Karpas-422 (cell line): ENCODE measurements around the gene INTS11. TPM values are rescaled to one million over a fixed set of nuclear protein-coding genes. Genes with fewer than 3 reads are reported as not detected.

ENCODE experiments used
- DNase-seq: peaks from one replicate; pipeline ENCODE4 v3.0.0-alpha.2; 2015
- H2AFZ ChIP-seq: fragments of 200-600 bp; sonication (generic); 2 replicates; pipeline ENCODE4 v1.6.1; 2014; ENCODE audit warnings: antibody characterized with exemption, low read length, mixed read lengths
- H3K27ac ChIP-seq: fragments of 200-600 bp; sonication (generic); 2 replicates; pipeline ENCODE4 v1.5.1; 2014; ENCODE audit warnings: mild to moderate bottlenecking, low read length, moderate library complexity
- H3K27me3 ChIP-seq: fragments of 200-600 bp; sonication (generic); 2 replicates; pipeline ENCODE4 v1.6.1; 2014; ENCODE audit warnings: low read length, mixed read lengths
- H3K36me3 ChIP-seq: fragments of 200-600 bp; sonication (generic); 2 replicates; pipeline ENCODE4 v1.6.1; 2014; ENCODE audit warnings: low read length, mixed read lengths; ENCODE audit not compliant: insufficient read depth
- H3K4me1 ChIP-seq: fragments of 200-600 bp; sonication (generic); 2 replicates; pipeline ENCODE4 v1.6.1; 2014; ENCODE audit warnings: mild to moderate bottlenecking, low read length, mixed read lengths
- H3K4me2 ChIP-seq: fragments of 200-600 bp; sonication (generic); 2 replicates; pipeline ENCODE4 v1.6.1; 2014; ENCODE audit warnings: low read length, low read depth, mild to moderate bottlenecking; ENCODE audit not compliant: poor library complexity, severe bottlenecking
- H3K4me3 ChIP-seq: fragments of 200-600 bp; sonication (generic); 2 replicates; pipeline ENCODE4 v1.5.1; 2014; ENCODE audit warnings: mild to moderate bottlenecking, antibody characterized with exemption, low read length, mixed read lengths
- H3K79me2 ChIP-seq: fragments of 200-600 bp; sonication (generic); 2 replicates; pipeline ENCODE4 v1.6.1; 2014; ENCODE audit warnings: mild to moderate bottlenecking, low read length, mixed read lengths
- H3K9ac ChIP-seq: fragments of 200-600 bp; sonication (generic); 2 replicates; pipeline ENCODE4 v1.6.0; 2014; ENCODE audit warnings: low read length
- H3K9me2 ChIP-seq: fragments of 200-600 bp; sonication (generic), shearing (Covaris generic); replicated peaks from 2 replicates; pipeline ENCODE4 v1.6.0; 2014; ENCODE audit warnings: mild to moderate bottlenecking, low read length, moderate library complexity; ENCODE audit not compliant: insufficient read depth
- H3K9me3 ChIP-seq: fragments of 300-700, 200-600 bp; sonication (generic); 2 replicates; pipeline ENCODE4 v1.6.1; 2014; ENCODE audit warnings: low read length, mixed read lengths
- H4K20me1 ChIP-seq: fragments of 200-600 bp; sonication (generic); 2 replicates; pipeline ENCODE4 v1.6.1; 2014; ENCODE audit warnings: mild to moderate bottlenecking, antibody characterized with exemption, low read length, low read depth; ENCODE audit not compliant: insufficient read depth
- total RNA-seq: library from RNA; depleted of rRNA; stranded (reverse); fragments of >200 nt; shearing (Covaris generic); gene quantifications from 2 replicates; pipeline ENCODE4 v1.2.3, GENCODE V29; 2014; ENCODE audit warnings: low replicate concordance

The INTS11 gene
- total RNA-seq, 1 experiment from 2014 or later: 69.8 TPM

- Histone ChIP-seq H3K9me2 (no peaks in the 10 kb centered on the region), H3K27ac (peak overlapping the region; percentile 92), H3K9ac (peak overlapping the region; percentile 100), H2AFZ (no peak overlapping the region), H3K4me2 (peak overlapping the region; percentile 91), H3K27me3 (no peaks in the 10 kb centered on the region), H3K79me2 (peaks cover 59% of the 10 kb centered on the region), H4K20me1 (peaks cover 31% of the 10 kb centered on the region), H3K36me3 (no peaks in the 10 kb centered on the region), H3K9me3 (no peaks in the 10 kb centered on the region), H3K4me1 (peaks cover 65% of the 10 kb centered on the region), H3K4me3 (peak overlapping the region; percentile 82)
- DNase-seq: peak; percentile 62
Measured at GRCh38 chr1:1325288-1326074, 1.0 kb upstream of the INTS11 start.

DNA sequence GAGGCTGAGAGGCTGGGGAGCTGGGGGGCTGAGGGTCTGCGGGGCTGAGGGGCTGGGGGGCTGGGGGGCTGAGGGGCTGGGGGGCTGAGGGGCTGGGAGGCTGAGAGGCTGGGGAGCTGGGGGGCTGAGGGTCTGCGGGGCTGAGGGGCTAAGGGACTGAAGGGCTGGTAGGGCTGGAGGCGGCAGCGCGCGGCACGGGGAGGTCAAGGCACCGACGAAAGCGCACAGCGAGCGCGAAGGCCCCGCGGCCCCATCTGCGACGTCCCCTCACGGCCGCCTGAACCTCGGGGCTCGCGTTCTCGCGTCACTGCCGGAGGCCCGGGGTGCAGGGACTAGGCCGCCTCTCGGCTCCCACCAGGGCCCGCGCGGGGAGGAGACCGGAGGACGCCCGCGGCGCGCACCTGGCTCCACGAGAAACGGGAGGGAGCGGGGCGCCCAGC is 356 bp downstream of the INTS11 start:
- Histone ChIP-seq H3K4me3 (peak overlapping the region; percentile 82), H3K36me3 (no peaks in the 10 kb centered on the region), H4K20me1 (peaks cover 31% of the 10 kb centered on the region), H3K27ac (no peak overlapping the region), H3K4me1 (peaks cover 51% of the 10 kb centered on the region), H3K9me3 (no peaks in the 10 kb centered on the region), H3K79me2 (peaks cover 67% of the 10 kb centered on the region), H3K9me2 (no peaks in the 10 kb centered on the region), H2AFZ (no peak overlapping the region), H3K4me2 (peak overlapping the region; percentile 79), H3K9ac (peak overlapping the region; percentile 97), H3K27me3 (no peaks in the 10 kb centered on the region)
- DNase-seq: no peak

GRCh38 chr1:1322952-1323351 is 1.5 kb downstream of the INTS11 start:
- Histone ChIP-seq H3K4me3 (peak overlapping the region; percentile 65; the same call in 1 of the 2 replicates), H3K4me2 (peak overlapping the region; percentile 82), H3K9ac (peak overlapping the region; percentile 70), H3K9me2 (no peaks in the 10 kb centered on the region), H3K27ac (no peak overlapping the region), H3K4me1 (peaks cover 48% of the 10 kb centered on the region), H3K9me3 (no peaks in the 10 kb centered on the region), H2AFZ (no peak overlapping the region), H4K20me1 (peaks cover 31% of the 10 kb centered on the region), H3K27me3 (no peaks in the 10 kb centered on the region), H3K36me3 (no peaks in the 10 kb centered on the region), H3K79me2 (peaks cover 70% of the 10 kb centered on the region)
- DNase-seq: no peak

- peaks cover 31% of the 10 kb centered on the region for H4K20me1 ChIP-seq
Measured at GRCh38 chr1:1322418-1322817, 2.0 kb downstream of the INTS11 start.

GRCh38 chr1:1321477-1321876 is 3.0 kb downstream of the INTS11 start:
- no peak overlapping the region for H3K4me2 ChIP-seq
- H3K27me3 ChIP-seq: no peaks in the 10 kb centered on the region
- no peak overlapping the region for H2AFZ ChIP-seq
- DNase-seq: no peak
- no peak overlapping the region for H3K27ac ChIP-seq
- no peak overlapping the region for H3K4me3 ChIP-seq
- H3K79me2 ChIP-seq: peaks cover 65% of the 10 kb centered on the region
- no peak overlapping the region for H3K9ac ChIP-seq
- no peaks in the 10 kb centered on the region for H3K9me3 ChIP-seq
- H3K9me2 ChIP-seq: no peaks in the 10 kb centered on the region
- peaks cover 27% of the 10 kb centered on the region for H4K20me1 ChIP-seq
- H3K4me1 ChIP-seq: peaks cover 33% of the 10 kb centered on the region
- H3K36me3 ChIP-seq: no peaks in the 10 kb centered on the region

More at GRCh38 chr1:1322418-1322817, 2.0 kb downstream of the INTS11 start:
- no peak for DNase-seq
- Histone ChIP-seq H2AFZ (no peak overlapping the region), H3K4me3 (no peak overlapping the region), H3K9me3 (no peaks in the 10 kb centered on the region), H3K9me2 (no peaks in the 10 kb centered on the region), H3K27me3 (no peaks in the 10 kb centered on the region), H3K9ac (no peak overlapping the region), H3K36me3 (no peaks in the 10 kb centered on the region), H3K4me2 (no peak overlapping the region), H3K4me1 (peaks cover 42% of the 10 kb centered on the region), H3K27ac (no peak overlapping the region), H3K79me2 (peaks cover 71% of the 10 kb centered on the region)

GRCh38 chr1:1320666-1321448 is 3.6 kb downstream of the INTS11 start:
- Histone ChIP-seq H3K9me3 (no peaks in the 10 kb centered on the region), H3K9me2 (no peaks in the 10 kb centered on the region), H3K27me3 (no peaks in the 10 kb centered on the region), H3K27ac (no peak overlapping the region), H4K20me1 (peaks cover 23% of the 10 kb centered on the region), H3K4me1 (peaks cover 31% of the 10 kb centered on the region), H2AFZ (no peak overlapping the region), H3K79me2 (peaks cover 59% of the 10 kb centered on the region), H3K4me3 (no peak overlapping the region), H3K9ac (no peak overlapping the region), H3K4me2 (no peak overlapping the region), H3K36me3 (no peaks in the 10 kb centered on the region)
- no peak for DNase-seq

GRCh38 chr1:1319646-1319941 is 4.9 kb downstream of the INTS11 start:
- peaks cover 38% of the 10 kb centered on the region for H3K4me1 ChIP-seq
- peaks cover 53% of the 10 kb centered on the region for H3K79me2 ChIP-seq
- H3K27me3 ChIP-seq: no peaks in the 10 kb centered on the region
- peaks cover 4% of the 10 kb centered on the region for H3K36me3 ChIP-seq
- no peaks in the 10 kb centered on the region for H3K9me3 ChIP-seq
- no peak for DNase-seq
- no peak overlapping the region for H3K9ac ChIP-seq
- no peak overlapping the region for H2AFZ ChIP-seq
- no peak overlapping the region for H3K4me3 ChIP-seq
- no peaks in the 10 kb centered on the region for H3K9me2 ChIP-seq
- peaks cover 23% of the 10 kb centered on the region for H4K20me1 ChIP-seq
- H3K27ac ChIP-seq: no peak overlapping the region
- H3K4me2 ChIP-seq: no peak overlapping the region
